GM19043 (cell line): ENCODE measurements around the gene TRABD2A.
A peak's percentile ranks its signal among the peaks of the same experiment; 100 is the strongest.

Experiments
- ATAC-seq: cut with Tn5 transposase; IDR thresholded peaks from one replicate; pipeline ENCODE4 v1.9.1; 2021; ENCODE audit warnings: low read depth; ENCODE audit not compliant: unreplicated experiment

Gene TRABD2A

GRCh38 chr2:84827978-84828575 is 52.8 kb downstream of the TRABD2A start:
- no peak for ATAC-seq

- ATAC-seq, result no peak
These were observed 57.1 kb downstream of the TRABD2A start for GRCh38 chr2:84823788-84824187.

DNA sequence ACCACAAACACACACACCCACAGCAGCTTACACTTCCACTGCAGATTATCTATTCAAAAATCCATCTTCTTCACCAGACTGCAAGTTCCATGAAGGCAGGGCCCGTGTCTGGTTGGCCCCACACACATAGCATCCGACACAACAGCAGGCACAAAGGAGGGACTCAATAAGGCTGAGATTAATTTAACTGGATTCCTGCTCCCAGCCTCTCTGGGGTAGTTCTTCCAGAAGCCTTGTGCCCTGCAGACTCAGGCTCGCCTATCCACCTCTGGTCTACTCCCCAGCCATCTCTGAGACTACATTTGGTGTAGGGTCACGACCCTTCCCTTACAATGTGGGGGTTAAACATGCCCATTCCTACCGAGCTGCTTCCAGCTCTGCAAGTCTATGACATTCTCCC is 57.7 kb downstream of the TRABD2A start:
- no peak for ATAC-seq

DNA sequence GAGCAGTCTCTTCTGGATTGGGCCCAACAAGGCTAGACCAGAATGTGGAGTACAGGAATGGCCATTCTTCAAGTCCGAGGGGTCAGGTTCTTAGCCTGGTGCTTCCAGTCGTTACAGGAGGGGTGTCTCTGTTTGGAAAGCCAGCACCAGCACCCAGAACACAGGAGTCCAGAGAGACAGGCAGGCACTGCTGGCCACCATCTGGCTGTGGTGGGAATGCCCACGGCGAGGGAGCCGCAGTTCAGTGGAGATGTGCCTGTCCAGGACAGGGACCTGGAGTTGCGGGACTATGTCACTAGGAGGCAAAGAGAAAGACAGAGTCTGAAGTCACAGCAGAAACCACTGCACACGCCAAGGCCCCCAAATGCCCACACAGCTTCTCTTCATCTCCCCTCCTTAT is 59.1 kb downstream of the TRABD2A start:
- ATAC-seq, result no peak

DNA sequence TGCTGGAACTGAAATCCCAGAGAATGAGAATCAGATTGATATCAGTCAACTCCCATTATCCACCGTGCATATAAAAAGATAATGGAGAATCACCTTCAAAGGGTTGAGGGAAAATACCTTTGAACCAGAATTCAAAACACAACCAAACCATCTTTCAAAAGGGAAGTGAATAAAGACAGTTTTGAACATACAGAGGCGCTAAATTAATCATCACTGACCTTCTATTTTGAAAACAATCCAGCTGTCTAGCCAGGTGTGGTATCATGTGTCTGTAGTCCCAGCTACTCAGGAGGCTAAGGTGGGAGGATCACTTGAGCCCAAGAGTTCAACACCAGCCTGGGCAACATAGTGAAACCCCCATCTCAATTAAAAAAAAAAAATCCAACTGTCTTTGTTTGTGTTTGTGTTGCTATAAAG is 63.6 kb downstream of the TRABD2A start:
- peak; percentile 92 for ATAC-seq

DNA sequence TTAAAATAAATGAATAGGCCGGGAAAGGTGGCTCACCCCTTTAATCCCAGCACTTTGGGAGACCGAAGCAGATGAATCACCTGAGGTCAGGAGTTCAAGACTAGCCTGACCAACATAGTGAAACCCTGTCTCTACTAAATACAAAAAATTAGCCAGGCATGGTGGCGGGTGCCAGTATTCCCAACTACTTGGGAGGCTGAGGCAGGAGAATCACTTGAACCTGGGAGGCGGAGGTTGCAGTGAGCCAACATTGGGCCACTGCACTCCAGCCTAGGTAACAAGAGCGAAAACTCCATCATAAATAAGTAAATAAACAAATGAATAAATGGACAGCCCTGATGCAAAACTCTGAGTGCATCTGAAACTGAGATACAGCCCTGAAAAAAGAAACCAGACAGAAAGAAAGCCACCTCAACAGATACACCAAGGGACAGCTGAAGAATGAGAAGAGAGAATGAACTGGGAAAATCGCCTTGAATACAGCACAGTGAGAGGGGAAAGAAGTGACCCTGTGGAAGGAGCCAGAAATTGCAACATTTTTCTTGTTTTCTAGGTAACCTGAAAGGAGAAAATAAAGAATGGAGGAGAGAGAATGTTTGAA is 64.4 kb downstream of the TRABD2A start:
- peak; percentile 77 for ATAC-seq

GRCh38 chr2:84815146-84815545 is 65.7 kb downstream of the TRABD2A start:
- ATAC-seq, result no peak

GRCh38 chr2:84811839-84812431 is 68.9 kb downstream of the TRABD2A start:
- ATAC-seq, result no peak

GRCh38 chr2:84808279-84808678 is 72.6 kb downstream of the TRABD2A start:
- no peak for ATAC-seq

DNA sequence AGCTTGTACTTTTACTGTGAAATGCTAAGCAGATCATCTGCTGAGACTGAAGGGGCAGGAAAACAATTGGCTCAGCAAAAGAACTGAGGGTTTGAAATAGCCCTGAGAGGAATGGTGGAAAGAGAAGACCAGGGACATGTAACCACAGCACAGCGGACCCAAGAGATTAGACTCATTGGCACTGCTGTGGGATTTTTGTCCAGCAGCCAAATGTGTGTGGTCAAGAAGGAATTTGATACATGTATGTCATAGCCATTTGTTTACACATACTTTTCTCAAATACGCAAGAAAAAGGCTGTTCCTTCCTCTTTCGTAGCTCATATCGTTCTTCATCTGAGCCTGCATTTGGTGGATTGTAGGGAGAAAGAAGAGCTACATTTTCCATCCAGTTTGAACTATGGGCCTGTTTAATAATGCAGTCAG is 73.8 kb downstream of the TRABD2A start:
- ATAC-seq, result no peak

- no peak for ATAC-seq
These were observed 75.5 kb downstream of the TRABD2A start for GRCh38 chr2:84805250-84805958.

GRCh38 chr2:84801811-84802210 is 79.1 kb downstream of the TRABD2A start:
- ATAC-seq, result no peak

GRCh38 chr2:84800194-84800805 is 80.6 kb downstream of the TRABD2A start:
- ATAC-seq, result no peak

DNA sequence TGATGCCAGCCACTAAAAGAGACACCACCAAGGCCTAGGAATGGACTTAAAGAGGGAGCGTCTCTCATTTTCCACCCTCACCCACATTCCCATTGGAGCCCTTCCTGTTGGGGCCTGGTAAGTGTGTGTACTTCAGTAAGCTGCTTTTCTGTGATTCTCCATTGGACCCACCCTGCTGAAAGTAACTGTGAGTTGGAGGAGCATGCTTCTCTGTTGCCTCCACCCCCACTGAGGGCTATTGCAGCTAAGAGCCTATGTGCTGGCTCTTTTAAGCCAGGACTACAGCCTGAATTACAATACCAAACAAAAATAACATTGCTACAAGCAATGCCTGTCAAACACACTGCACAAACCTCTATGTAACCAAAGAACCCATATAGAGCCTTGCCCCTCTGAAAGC is 81.1 kb downstream of the TRABD2A start:
- no peak for ATAC-seq

DNA sequence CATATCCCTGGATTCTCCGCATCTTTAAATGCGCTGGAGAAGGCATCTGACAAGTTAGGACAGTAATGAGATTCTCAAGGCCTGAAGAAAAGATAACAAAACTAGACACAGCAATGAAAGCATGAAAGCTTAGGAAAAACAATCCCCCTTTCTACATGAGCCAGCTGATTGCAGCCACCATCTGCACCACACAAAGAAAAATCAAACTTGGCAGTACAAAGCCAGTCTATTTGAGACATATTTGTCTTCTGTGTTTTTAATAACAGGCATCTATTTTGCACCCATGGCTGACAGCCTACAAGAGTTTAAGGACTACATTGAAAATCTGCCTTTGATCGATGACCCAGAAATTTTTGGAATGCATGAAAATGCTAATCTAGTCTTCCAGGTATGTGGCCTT is 83.6 kb downstream of the TRABD2A start:
- no peak for ATAC-seq

GRCh38 chr2:84796798-84797197 is 84.1 kb downstream of the TRABD2A start:
- ATAC-seq, result no peak

- no peak for ATAC-seq
These were observed 87.2 kb downstream of the TRABD2A start for GRCh38 chr2:84793641-84794040.

- no peak for ATAC-seq
These were observed 87.9 kb downstream of the TRABD2A start for GRCh38 chr2:84792856-84793522.

DNA sequence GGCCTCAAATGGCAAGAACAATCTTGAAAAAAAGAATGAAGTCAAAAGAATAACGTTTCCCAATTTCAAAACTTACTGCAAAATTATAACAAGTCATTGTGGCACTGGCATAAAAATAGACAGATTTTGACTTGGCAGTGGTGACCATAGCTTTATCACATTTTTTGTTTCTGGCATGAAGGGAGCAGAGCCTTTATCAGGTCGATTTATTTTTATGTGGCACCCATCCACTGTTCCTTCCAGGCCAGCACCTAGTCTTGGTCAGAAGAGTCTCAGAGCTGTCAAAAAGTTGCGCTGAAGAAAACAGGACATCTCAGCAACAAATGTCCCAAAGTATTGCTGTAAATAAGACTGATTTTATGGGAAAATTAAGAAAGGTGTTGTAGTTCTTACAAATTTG is 92.4 kb downstream of the TRABD2A start:
- ATAC-seq, result no peak

DNA sequence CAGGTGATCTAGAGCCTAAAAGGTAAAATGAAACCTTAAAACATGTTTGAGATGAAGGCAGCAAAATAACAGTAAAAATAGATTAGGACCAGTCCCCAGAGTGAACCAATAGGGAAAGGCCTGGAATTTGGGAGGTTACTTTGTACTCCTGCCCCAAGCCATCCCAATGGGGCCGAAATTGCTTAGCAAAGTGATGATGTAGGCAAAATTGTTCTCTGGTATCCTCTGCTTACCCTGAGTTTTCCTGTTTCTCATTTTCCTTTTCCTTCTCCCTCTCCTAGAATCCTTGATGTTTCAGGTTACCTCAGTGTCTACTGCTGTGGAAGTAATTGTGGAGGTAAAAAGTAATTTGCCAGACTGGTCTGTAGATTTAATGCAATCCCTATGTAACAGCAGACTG is 92.9 kb downstream of the TRABD2A start:
- ATAC-seq, result no peak

DNA sequence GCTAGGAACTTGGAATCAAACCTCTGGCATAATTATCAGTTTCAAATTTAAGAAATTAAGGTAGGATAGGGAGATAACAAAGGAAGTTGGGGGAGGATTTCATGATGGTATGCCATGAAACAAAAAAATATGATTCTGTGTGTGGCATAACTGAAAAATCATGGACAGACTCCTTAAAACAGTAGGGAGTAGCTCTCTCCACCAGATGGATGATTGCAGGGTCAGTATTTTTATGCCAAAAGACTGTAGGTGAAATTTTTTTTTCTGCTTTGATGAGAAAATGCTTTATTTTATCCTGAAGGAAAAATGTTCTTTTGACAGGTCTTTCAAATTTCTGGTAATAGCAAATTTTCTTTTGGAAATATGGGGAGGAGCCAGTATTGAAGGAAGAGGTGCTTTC is 94.3 kb downstream of the TRABD2A start:
- no peak for ATAC-seq
